Measurements from ENCODE around the gene SULT1E1.

- TF ChIP-seq REST (tag by site-specific recombination; IDR thresholded peaks at IDR 0.05): no peak
- no peak for TF ChIP-seq CTCF (tag by site-specific recombination; IDR thresholded peaks at IDR 0.05)
- no peak for TF ChIP-seq ZNF350 (tag by site-specific recombination; IDR thresholded peaks at IDR 0.05)
- no peak for TF ChIP-seq ZNF280D (tag by site-specific recombination; IDR thresholded peaks at IDR 0.05)
- TF ChIP-seq ZFP69B (tag by site-specific recombination; IDR thresholded peaks at IDR 0.05): no peak
- TF ChIP-seq ZNF768 (tag by site-specific recombination; IDR thresholded peaks at IDR 0.05): no peak
- TF ChIP-seq SCRT1 (tag by site-specific recombination; IDR thresholded peaks at IDR 0.05; ENCODE audit: borderline replicate concordance): no peak
- no peak for TF ChIP-seq ZNF544 (tag by site-specific recombination; IDR thresholded peaks at IDR 0.05)
- TF ChIP-seq IKZF3 (tag by site-specific recombination; IDR thresholded peaks at IDR 0.05): no peak
- no peak for TF ChIP-seq ZNF140 (tag by site-specific recombination; IDR thresholded peaks at IDR 0.05)
- no peak for TF ChIP-seq KLF16 (tag by site-specific recombination; IDR thresholded peaks at IDR 0.05)
Measured at GRCh38 chr4:69896530-69897116, 36.7 kb upstream of the SULT1E1 start.

Data from HEK293 (cell line).